KMS-11 (cell line): ENCODE measurements around the gene GNG2.

Experiments
- H2AFZ ChIP-seq: fragments of 200-600 bp; sonication (generic); 2 replicates; pipeline ENCODE4 v1.6.1; 2016; ENCODE audit warnings: antibody characterized with exemption, mixed run types, low read depth
- H3K27ac ChIP-seq: fragments of 200-600 bp; sonication (generic); 2 replicates; pipeline ENCODE4 v1.6.1; 2016; ENCODE audit warnings: mild to moderate bottlenecking, mixed run types
- H3K27me3 ChIP-seq: fragments of 200-600 bp; sonication (generic); 2 replicates; pipeline ENCODE4 v1.6.1; 2017; ENCODE audit warnings: mild to moderate bottlenecking, low read depth, mixed run types, moderate library complexity; ENCODE audit not compliant: insufficient read depth
- H3K36me3 ChIP-seq: fragments of 200-600 bp; sonication (generic); 2 replicates; pipeline ENCODE4 v1.6.1; 2017; ENCODE audit warnings: mild to moderate bottlenecking, mixed run types; ENCODE audit not compliant: insufficient read depth
- H3K4me1 ChIP-seq: fragments of 200-600 bp; sonication (generic); 2 replicates; pipeline ENCODE4 v1.6.1; 2016; ENCODE audit warnings: mild to moderate bottlenecking, low read depth, mixed run types; ENCODE audit not compliant: poor library complexity, severe bottlenecking
- H3K4me2 ChIP-seq: fragments of 200-600 bp; sonication (generic); 2 replicates; pipeline ENCODE4 v1.7.0; 2016; ENCODE audit warnings: mild to moderate bottlenecking, mixed run types
- H3K4me3 ChIP-seq: fragments of 200-600 bp; sonication (generic); IDR thresholded peaks from 2 replicates; pipeline ENCODE4 v1.6.1; 2017; ENCODE audit warnings: low read depth, low read length, mixed read lengths; ENCODE audit not compliant: insufficient read depth
- H3K79me2 ChIP-seq: fragments of 200-600 bp; sonication (generic); 2 replicates; pipeline ENCODE4 v1.6.1; 2016; ENCODE audit warnings: low read depth, mixed run types; ENCODE audit not compliant: insufficient read depth
- H3K9ac ChIP-seq: fragments of 200-600 bp; sonication (generic); 2 replicates; pipeline ENCODE4 v1.6.1; 2016; ENCODE audit warnings: mild to moderate bottlenecking, mixed run types
- H4K20me1 ChIP-seq: fragments of 200-600 bp; sonication (generic); 2 replicates; pipeline ENCODE4 v1.6.1; 2016; ENCODE audit warnings: mild to moderate bottlenecking, mixed run types; ENCODE audit not compliant: insufficient read depth
- TF ChIP-seq, protein P1 (sequence below): fragments of 200-600 bp; sonication (generic); conservative IDR thresholded peaks from 2 replicates; pipeline ENCODE4 v1.6.1; 2017; ENCODE audit warnings: low read depth, mild to moderate bottlenecking, antibody characterized with exemption, low read length, moderate library complexity, mixed read lengths

GNG2 gene

DNA sequence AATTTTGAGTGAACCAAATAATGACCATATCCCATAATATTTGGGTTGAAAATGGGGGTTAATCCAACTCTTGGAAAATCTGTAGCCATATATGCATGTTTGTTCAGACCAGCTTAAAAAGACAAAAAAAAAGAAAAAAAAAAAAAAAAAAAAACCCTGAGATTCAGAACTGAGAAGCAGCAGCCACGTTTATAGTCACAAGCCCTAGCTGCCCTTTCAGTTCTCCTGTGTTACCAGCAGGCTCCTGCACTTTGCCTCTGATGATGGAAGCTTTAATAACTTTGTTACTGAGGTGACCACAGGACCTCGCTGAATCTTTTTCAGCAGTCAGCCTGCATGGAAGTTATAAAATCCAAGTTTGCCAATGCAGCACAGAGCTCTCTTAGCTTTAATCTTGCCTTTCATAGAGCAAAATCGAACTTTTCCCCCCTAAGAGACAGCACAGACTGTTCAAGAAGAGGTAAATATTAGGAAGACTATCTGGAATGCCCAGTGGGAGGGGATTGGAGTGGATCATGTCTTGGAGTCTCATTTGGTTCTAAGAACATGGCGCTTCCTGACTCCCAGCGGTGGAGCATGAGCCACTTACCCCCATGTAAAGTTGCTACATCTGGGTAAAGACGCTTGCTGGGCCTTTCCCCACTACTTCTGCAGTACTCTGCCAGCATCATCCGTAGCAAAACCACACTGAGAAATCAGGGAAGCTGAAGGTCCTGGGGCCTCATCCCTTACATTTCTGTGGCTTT is 20.6 kb downstream of the GNG2 start:
- no peaks in the 10 kb centered on the region for H3K4me1 ChIP-seq
- TF ChIP-seq, protein P1, sequence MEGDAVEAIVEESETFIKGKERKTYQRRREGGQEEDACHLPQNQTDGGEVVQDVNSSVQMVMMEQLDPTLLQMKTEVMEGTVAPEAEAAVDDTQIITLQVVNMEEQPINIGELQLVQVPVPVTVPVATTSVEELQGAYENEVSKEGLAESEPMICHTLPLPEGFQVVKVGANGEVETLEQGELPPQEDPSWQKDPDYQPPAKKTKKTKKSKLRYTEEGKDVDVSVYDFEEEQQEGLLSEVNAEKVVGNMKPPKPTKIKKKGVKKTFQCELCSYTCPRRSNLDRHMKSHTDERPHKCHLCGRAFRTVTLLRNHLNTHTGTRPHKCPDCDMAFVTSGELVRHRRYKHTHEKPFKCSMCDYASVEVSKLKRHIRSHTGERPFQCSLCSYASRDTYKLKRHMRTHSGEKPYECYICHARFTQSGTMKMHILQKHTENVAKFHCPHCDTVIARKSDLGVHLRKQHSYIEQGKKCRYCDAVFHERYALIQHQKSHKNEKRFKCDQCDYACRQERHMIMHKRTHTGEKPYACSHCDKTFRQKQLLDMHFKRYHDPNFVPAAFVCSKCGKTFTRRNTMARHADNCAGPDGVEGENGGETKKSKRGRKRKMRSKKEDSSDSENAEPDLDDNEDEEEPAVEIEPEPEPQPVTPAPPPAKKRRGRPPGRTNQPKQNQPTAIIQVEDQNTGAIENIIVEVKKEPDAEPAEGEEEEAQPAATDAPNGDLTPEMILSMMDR = no peak
- no peaks in the 10 kb centered on the region for H3K36me3 ChIP-seq
- H3K9ac ChIP-seq = no peak overlapping the region
- no peak overlapping the region for H2AFZ ChIP-seq
- H3K4me3 ChIP-seq = no peak overlapping the region
- no peaks in the 10 kb centered on the region for H3K79me2 ChIP-seq
- no peaks in the 10 kb centered on the region for H4K20me1 ChIP-seq
- H3K27me3 ChIP-seq = no peaks in the 10 kb centered on the region
- H3K27ac ChIP-seq = no peak overlapping the region
- no peak overlapping the region for H3K4me2 ChIP-seq

GRCh38 chr14:51881636-51882035 is 21.2 kb downstream of the GNG2 start:
- H3K27me3 ChIP-seq = no peaks in the 10 kb centered on the region
- H3K27ac ChIP-seq = no peak overlapping the region
- H3K4me2 ChIP-seq = no peak overlapping the region
- no peak overlapping the region for H3K9ac ChIP-seq
- no peaks in the 10 kb centered on the region for H3K4me1 ChIP-seq
- H3K4me3 ChIP-seq = no peak overlapping the region
- no peaks in the 10 kb centered on the region for H4K20me1 ChIP-seq
- H3K36me3 ChIP-seq = no peaks in the 10 kb centered on the region
- H3K79me2 ChIP-seq = no peaks in the 10 kb centered on the region
- TF ChIP-seq, protein P1 = no peak
- H2AFZ ChIP-seq = no peak overlapping the region

DNA sequence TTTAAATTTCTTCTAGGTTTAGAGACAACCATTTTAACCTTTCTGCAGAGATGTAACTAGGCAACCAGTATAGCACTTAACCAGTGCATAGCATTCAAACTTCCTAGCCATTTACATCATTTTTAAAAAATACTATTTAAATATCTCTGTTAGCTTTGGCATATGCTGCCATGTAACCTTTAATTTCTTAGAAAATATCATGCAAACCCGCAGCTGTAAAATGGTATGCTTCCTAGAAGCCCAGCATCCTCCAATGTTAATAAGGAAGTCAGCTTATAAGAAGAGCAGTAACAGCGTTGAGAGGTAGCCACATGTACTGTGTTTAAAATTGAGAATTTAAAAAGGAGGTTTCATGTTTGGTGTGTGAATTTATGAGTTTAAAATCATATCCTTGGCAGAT is 22.8 kb downstream of the GNG2 start:
- Histone ChIP-seq H2AFZ (no peak overlapping the region), H3K79me2 (no peaks in the 10 kb centered on the region), H4K20me1 (no peaks in the 10 kb centered on the region), H3K27me3 (no peaks in the 10 kb centered on the region), H3K9ac (no peak overlapping the region), H3K4me3 (no peak overlapping the region), H3K4me2 (no peak overlapping the region), H3K4me1 (no peaks in the 10 kb centered on the region), H3K27ac (no peak overlapping the region), H3K36me3 (no peaks in the 10 kb centered on the region)
- TF ChIP-seq, protein P1 = no peak

- no peaks in the 10 kb centered on the region for H3K27me3 ChIP-seq
- TF ChIP-seq, protein P1 = no peak
- no peaks in the 10 kb centered on the region for H3K4me1 ChIP-seq
- no peak overlapping the region for H3K27ac ChIP-seq
- H4K20me1 ChIP-seq = no peaks in the 10 kb centered on the region
- no peaks in the 10 kb centered on the region for H3K79me2 ChIP-seq
- no peak overlapping the region for H3K9ac ChIP-seq
- H3K36me3 ChIP-seq = no peaks in the 10 kb centered on the region
- H3K4me2 ChIP-seq = no peak overlapping the region
- no peak overlapping the region for H2AFZ ChIP-seq
- H3K4me3 ChIP-seq = no peak overlapping the region
Observed at GRCh38 chr14:51884086-51884927, 23.9 kb downstream of the GNG2 start.
